GM19099 (cell line): ENCODE results near the gene ANXA3.

Experiments used
- POLR2A ChIP-seq: IDR thresholded peaks from 3 replicates; pipeline ENCODE4 v1.6.1; 2011; ENCODE audit warnings: low read depth; ENCODE audit not compliant: insufficient read length; ENCODE audit errors: extremely low read depth

The ANXA3 gene

GRCh38 chr4:78638337-78639172 lies 87.0 kb downstream of the ANXA3 start:
- TF ChIP-seq POLR2A: no peak

- no peak for TF ChIP-seq POLR2A
Measured at GRCh38 chr4:78640714-78641113, 89.1 kb downstream of the ANXA3 start.

GRCh38 chr4:78642934-78643333 lies 91.4 kb downstream of the ANXA3 start:
- TF ChIP-seq POLR2A: no peak

- TF ChIP-seq POLR2A: no peak
Measured at GRCh38 chr4:78644063-78644691, 92.6 kb downstream of the ANXA3 start.

GRCh38 chr4:78644744-78645330 lies 93.3 kb downstream of the ANXA3 start:
- no peak for TF ChIP-seq POLR2A

GRCh38 chr4:78645853-78646757 lies 94.5 kb downstream of the ANXA3 start:
- no peak for TF ChIP-seq POLR2A

- no peak for TF ChIP-seq POLR2A
Measured at GRCh38 chr4:78647272-78647671, 95.7 kb downstream of the ANXA3 start.

- TF ChIP-seq POLR2A: no peak
Measured at GRCh38 chr4:78648640-78649363, 97.2 kb downstream of the ANXA3 start.

GRCh38 chr4:78650106-78651024 lies 98.8 kb downstream of the ANXA3 start:
- no peak for TF ChIP-seq POLR2A

GRCh38 chr4:78651250-78651860 lies 99.8 kb downstream of the ANXA3 start:
- TF ChIP-seq POLR2A: no peak

- TF ChIP-seq POLR2A: no peak
Measured at GRCh38 chr4:78652282-78652876, 100.8 kb downstream of the ANXA3 start.

GRCh38 chr4:78653655-78654054 lies 102.1 kb downstream of the ANXA3 start:
- no peak for TF ChIP-seq POLR2A
